HepG2 (cell line): ENCODE data around the gene AEBP1. TPM values are rescaled to one million over a fixed set of nuclear protein-coding genes. Genes with fewer than 3 reads are reported as not detected.

Experiments
- EHMT2 ChIP-seq: fragments of 200-600 bp; sonication (generic); IDR thresholded peaks from 2 replicates; pipeline ENCODE4 v1.7.0; 2017; ENCODE audit warnings: antibody characterized with exemption, low read depth, low read length, borderline replicate concordance
- ELF3 ChIP-seq: IDR thresholded peaks from 2 replicates; pipeline ENCODE4 v1.6.1; 2016; ENCODE audit warnings: missing genetic modification reagents, missing compliant biosample characterization
- GABPB1 ChIP-seq: IDR thresholded peaks from 2 replicates; pipeline ENCODE4 v1.6.1; 2016; ENCODE audit warnings: mild to moderate bottlenecking, missing genetic modification reagents, moderate library complexity, missing compliant biosample characterization
- NKX3-1 ChIP-seq: sonication (generic); formaldehyde crosslinking; IDR thresholded peaks from 2 replicates; pipeline ENCODE4 v1.5.0; 2020; ENCODE audit warnings: missing genetic modification reagents
- RORA ChIP-seq: sonication (generic); formaldehyde crosslinking; IDR thresholded peaks from 2 replicates; pipeline ENCODE4 v1.5.0; 2020; ENCODE audit warnings: mild to moderate bottlenecking, missing genetic modification reagents, moderate library complexity
- TBX2 ChIP-seq: sonication (generic); formaldehyde crosslinking; IDR thresholded peaks from 2 replicates; pipeline ENCODE4 v1.5.0; 2020; ENCODE audit warnings: missing genetic modification reagents, mild to moderate bottlenecking, borderline replicate concordance
- ZBTB7B ChIP-seq: sonication (generic); formaldehyde crosslinking; IDR thresholded peaks from 2 replicates; pipeline ENCODE4 v1.4.0; 2020; ENCODE audit warnings: missing genetic modification reagents
- ZKSCAN5 ChIP-seq: sonication (generic); formaldehyde crosslinking; IDR thresholded peaks from 2 replicates; pipeline ENCODE4 v1.5.1; 2020; ENCODE audit warnings: mild to moderate bottlenecking, missing genetic modification reagents
- ZNF124 ChIP-seq: sonication (generic); formaldehyde crosslinking; IDR thresholded peaks from 2 replicates; pipeline ENCODE4 v1.4.0; 2020; ENCODE audit warnings: missing genetic modification reagents
- ZNF383 ChIP-seq: sonication (generic); formaldehyde crosslinking; IDR thresholded peaks from 2 replicates; pipeline ENCODE4 v1.4.0; 2020; ENCODE audit warnings: missing genetic modification reagents, mild to moderate bottlenecking, borderline replicate concordance
- ZNF546 ChIP-seq: sonication (generic); formaldehyde crosslinking; conservative IDR thresholded peaks from 2 replicates; pipeline ENCODE4 v1.8.1; 2023; ENCODE audit warnings: mild to moderate bottlenecking, missing genetic modification reagents
- ZNF790 ChIP-seq: sonication (generic); formaldehyde crosslinking; IDR thresholded peaks from 2 replicates; pipeline ENCODE4 v1.8.0; 2022; ENCODE audit warnings: missing genetic modification reagents, mild to moderate bottlenecking, borderline replicate concordance
- polyA plus RNA-seq, 8 experiments: library from polyadenylated mRNA; depleted of rRNA in 3 of 8; stranded (reverse) in 7 of 8; unstranded in 1 of 8; fragments of >200 nt; fragmentation: Illumina TruSeq in 4 of 8; extraction: Trizol in 4 of 8; gene quantifications; 2 replicates each; pipeline versions ENCODE4 v1.2.1 to v1.2.3, GENCODE V29; 2011 to 2016; ENCODE audit warnings: low read depth in 4 of 8, missing spikeins in 1 of 8, mixed read lengths in 1 of 8; ENCODE audit not compliant: insufficient read depth in 1 of 8
- total RNA-seq, 5 experiments: library from RNA; depleted of rRNA; stranded (reverse); fragments of >200 nt; fragmentation: Illumina TruSeq; extraction: Trizol; gene quantifications; 2 replicates each; pipeline ENCODE4 v1.2.3, GENCODE V29; 2016; ENCODE audit warnings: low read depth in 1 of 5
- TF ChIP-seq, protein P1 (sequence below): sonication (generic); formaldehyde crosslinking; conservative IDR thresholded peaks from 2 replicates; pipeline ENCODE4 v1.8.0; 2022; ENCODE audit warnings: mild to moderate bottlenecking, moderate library complexity, missing genetic modification reagents
- TF ChIP-seq, protein P2 (sequence below): sonication (generic); formaldehyde crosslinking; IDR thresholded peaks from 2 replicates; pipeline ENCODE4 v1.4.0; 2020; ENCODE audit warnings: mild to moderate bottlenecking, missing genetic modification reagents
- TF ChIP-seq, protein P3 (sequence below): sonication (generic); formaldehyde crosslinking; IDR thresholded peaks from 2 replicates; pipeline ENCODE4 v1.5.0; 2020; ENCODE audit warnings: mild to moderate bottlenecking, missing genetic modification reagents, borderline replicate concordance
- TF ChIP-seq, protein P4 (sequence below): sonication (generic); formaldehyde crosslinking; IDR thresholded peaks from 2 replicates; pipeline ENCODE4 v1.4.0; 2020; ENCODE audit warnings: missing genetic modification reagents

The AEBP1 gene
- total and polyA plus RNA-seq, 2 of the 13 experiments (the other 11 are each of a cell fraction or from before 2014, with no cell fraction given): 0.22 to 0.55 TPM

DNA sequence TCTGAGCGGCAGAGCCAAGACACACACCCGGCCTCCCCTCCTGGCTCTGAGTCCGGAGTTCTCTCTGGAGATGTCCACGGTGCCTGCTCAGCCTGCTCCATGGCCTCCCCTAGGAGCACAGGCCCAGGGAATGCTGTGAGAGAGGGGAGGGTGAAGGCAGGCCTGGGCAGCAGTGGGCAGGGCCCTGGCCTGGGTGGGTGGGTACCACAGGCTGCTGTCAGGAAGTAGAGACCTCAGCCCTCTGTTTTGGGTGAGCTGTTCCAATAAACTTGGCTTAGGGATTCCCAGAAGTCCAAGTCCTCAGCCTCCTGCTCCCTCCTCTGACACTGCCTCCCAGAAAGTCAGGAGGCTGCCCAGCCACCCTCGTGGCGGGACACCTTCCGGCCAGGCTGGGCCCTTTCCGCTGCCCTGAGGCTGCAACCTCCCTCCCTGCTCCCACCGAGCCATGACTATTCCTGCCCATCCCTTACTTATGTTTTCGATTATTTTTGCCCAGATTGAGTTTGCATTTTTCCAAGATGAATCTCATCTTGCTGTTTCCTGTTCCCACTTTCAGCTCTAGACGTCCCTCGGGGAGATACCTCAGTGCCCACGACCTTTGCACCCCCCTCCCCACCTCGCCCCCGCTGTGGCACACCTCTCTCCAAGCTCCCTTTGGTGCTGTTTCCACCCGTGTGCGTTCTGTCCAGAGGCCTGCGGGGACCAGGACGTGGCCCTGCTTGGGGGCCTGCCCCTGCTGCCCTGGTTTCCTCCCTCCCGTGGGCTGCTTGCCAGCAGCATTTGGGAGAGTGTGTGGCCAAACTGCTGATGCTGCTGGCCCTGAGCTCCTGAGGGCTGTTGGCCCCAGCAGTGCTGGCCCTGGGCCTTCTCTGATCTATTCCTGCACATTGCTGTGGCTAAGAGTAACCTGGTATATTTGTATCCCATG is 16.0 kb upstream of the AEBP1 start (continued):
- TF ChIP-seq, protein P1, sequence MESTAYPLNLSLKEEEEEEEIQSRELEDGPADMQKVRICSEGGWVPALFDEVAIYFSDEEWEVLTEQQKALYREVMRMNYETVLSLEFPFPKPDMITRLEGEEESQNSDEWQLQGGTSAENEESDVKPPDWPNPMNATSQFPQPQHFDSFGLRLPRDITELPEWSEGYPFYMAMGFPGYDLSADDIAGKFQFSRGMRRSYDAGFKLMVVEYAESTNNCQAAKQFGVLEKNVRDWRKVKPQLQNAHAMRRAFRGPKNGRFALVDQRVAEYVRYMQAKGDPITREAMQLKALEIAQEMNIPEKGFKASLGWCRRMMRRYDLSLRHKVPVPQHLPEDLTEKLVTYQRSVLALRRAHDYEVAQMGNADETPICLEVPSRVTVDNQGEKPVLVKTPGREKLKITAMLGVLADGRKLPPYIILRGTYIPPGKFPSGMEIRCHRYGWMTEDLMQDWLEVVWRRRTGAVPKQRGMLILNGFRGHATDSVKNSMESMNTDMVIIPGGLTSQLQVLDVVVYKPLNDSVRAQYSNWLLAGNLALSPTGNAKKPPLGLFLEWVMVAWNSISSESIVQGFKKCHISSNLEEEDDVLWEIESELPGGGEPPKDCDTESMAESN (CRISPR knock-in tag): no peak
- TF ChIP-seq, protein P2, sequence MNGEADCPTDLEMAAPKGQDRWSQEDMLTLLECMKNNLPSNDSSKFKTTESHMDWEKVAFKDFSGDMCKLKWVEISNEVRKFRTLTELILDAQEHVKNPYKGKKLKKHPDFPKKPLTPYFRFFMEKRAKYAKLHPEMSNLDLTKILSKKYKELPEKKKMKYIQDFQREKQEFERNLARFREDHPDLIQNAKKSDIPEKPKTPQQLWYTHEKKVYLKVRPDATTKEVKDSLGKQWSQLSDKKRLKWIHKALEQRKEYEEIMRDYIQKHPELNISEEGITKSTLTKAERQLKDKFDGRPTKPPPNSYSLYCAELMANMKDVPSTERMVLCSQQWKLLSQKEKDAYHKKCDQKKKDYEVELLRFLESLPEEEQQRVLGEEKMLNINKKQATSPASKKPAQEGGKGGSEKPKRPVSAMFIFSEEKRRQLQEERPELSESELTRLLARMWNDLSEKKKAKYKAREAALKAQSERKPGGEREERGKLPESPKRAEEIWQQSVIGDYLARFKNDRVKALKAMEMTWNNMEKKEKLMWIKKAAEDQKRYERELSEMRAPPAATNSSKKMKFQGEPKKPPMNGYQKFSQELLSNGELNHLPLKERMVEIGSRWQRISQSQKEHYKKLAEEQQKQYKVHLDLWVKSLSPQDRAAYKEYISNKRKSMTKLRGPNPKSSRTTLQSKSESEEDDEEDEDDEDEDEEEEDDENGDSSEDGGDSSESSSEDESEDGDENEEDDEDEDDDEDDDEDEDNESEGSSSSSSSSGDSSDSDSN (CRISPR knock-in tag): peak; percentile 51; the same call in 1 of the 2 replicates
- TF ChIP-seq ELF3 (CRISPR knock-in tag): no peak
- no peak for TF ChIP-seq ZKSCAN5 (CRISPR knock-in tag)
- TF ChIP-seq NKX3-1 (CRISPR knock-in tag): no peak
- TF ChIP-seq GABPB1: peak; percentile 61; the same call in 1 of the 2 replicates
- TF ChIP-seq, protein P3, sequence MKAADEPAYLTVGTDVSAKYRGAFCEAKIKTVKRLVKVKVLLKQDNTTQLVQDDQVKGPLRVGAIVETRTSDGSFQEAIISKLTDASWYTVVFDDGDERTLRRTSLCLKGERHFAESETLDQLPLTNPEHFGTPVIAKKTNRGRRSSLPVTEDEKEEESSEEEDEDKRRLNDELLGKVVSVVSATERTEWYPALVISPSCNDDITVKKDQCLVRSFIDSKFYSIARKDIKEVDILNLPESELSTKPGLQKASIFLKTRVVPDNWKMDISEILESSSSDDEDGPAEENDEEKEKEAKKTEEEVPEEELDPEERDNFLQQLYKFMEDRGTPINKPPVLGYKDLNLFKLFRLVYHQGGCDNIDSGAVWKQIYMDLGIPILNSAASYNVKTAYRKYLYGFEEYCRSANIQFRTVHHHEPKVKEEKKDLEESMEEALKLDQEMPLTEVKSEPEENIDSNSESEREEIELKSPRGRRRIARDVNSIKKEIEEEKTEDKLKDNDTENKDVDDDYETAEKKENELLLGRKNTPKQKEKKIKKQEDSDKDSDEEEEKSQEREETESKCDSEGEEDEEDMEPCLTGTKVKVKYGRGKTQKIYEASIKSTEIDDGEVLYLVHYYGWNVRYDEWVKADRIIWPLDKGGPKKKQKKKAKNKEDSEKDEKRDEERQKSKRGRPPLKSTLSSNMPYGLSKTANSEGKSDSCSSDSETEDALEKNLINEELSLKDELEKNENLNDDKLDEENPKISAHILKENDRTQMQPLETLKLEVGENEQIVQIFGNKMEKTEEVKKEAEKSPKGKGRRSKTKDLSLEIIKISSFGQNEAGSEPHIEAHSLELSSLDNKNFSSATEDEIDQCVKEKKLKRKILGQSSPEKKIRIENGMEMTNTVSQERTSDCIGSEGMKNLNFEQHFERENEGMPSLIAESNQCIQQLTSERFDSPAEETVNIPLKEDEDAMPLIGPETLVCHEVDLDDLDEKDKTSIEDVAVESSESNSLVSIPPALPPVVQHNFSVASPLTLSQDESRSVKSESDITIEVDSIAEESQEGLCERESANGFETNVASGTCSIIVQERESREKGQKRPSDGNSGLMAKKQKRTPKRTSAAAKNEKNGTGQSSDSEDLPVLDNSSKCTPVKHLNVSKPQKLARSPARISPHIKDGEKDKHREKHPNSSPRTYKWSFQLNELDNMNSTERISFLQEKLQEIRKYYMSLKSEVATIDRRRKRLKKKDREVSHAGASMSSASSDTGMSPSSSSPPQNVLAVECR (CRISPR knock-in tag): no peak
- TF ChIP-seq RORA (CRISPR knock-in tag): no peak
- 0 out of 2 replicates have a peak, but pooled peaks have one; percentile 36 for TF ChIP-seq TBX2 (CRISPR knock-in tag)
- TF ChIP-seq ZNF383 (CRISPR knock-in tag): no peak
- TF ChIP-seq EHMT2: no peak
- TF ChIP-seq ZBTB7B (CRISPR knock-in tag): no peak
- TF ChIP-seq ZNF124 (CRISPR knock-in tag): no peak
- TF ChIP-seq ZNF790 (CRISPR knock-in tag): no peak
- no peak for TF ChIP-seq ZNF546 (CRISPR knock-in tag)
- TF ChIP-seq, protein P4, sequence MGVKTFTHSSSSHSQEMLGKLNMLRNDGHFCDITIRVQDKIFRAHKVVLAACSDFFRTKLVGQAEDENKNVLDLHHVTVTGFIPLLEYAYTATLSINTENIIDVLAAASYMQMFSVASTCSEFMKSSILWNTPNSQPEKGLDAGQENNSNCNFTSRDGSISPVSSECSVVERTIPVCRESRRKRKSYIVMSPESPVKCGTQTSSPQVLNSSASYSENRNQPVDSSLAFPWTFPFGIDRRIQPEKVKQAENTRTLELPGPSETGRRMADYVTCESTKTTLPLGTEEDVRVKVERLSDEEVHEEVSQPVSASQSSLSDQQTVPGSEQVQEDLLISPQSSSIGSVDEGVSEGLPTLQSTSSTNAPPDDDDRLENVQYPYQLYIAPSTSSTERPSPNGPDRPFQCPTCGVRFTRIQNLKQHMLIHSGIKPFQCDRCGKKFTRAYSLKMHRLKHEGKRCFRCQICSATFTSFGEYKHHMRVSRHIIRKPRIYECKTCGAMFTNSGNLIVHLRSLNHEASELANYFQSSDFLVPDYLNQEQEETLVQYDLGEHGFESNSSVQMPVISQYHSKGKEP: no peak
